ENCODE data around the gene CES5A.

DNA sequence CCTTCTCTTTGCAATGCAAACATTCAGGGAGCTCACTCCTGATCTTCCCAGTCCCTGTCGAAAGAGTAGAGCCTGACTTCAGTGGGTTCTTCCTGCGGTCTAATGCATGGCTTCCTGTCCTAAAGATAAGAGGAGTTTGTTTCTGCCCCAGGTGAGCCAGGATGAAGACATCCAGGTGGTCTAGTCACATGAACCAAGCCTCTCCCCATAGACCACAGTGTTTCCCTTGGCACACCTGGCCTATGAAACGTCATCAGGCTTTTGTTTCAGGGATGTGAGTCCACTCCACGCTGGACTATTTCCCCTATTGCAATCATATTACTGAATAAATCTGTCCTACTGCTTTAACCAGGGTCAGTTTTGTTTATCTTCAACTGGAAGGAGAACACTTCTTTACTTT, 63.4 kb downstream of the CES5A start:
- TF ChIP-seq POLR2A (IDR thresholded peaks at IDR 0.05; ENCODE audit: low read length) = no peak
- no peak for TF ChIP-seq GATA1 (IDR thresholded peaks at IDR 0.05; ENCODE audit: low read depth, low read length)
